Hepatocyte (in vitro differentiated cells): Measurements from ENCODE around the gene CENPB. TPM values are rescaled to one million over a fixed set of nuclear protein-coding genes. Genes with fewer than 3 reads are reported as not detected.
A peak's percentile ranks its signal among the peaks of the same experiment; 100 is the strongest.

Experiments
- DNase-seq: peaks from one replicate; pipeline ENCODE4 v3.0.0-alpha.2; 2016; ENCODE audit warnings: low spot score
- H2AFZ ChIP-seq: fragments of 200-600 bp; sonication (generic); 2 replicates; pipeline ENCODE4 v1.6.0; 2016; ENCODE audit warnings: antibody characterized with exemption, mild to moderate bottlenecking
- H3K27ac ChIP-seq: fragments of 200-600 bp; sonication (generic); 2 replicates; pipeline ENCODE4 v1.5.1; 2016; ENCODE audit warnings: mild to moderate bottlenecking
- H3K27me3 ChIP-seq: fragments of 200-600 bp; sonication (generic); 2 replicates; pipeline ENCODE4 v1.6.1; 2016
- H3K36me3 ChIP-seq: fragments of 200-600 bp; sonication (generic); replicated peaks from 2 replicates; pipeline ENCODE4 v1.5.1; 2016; ENCODE audit warnings: low read depth; ENCODE audit not compliant: insufficient read depth
- H3K4me1 ChIP-seq: fragments of 200-600 bp; sonication (generic); 2 replicates; pipeline ENCODE4 v1.5.1; 2016; ENCODE audit warnings: mild to moderate bottlenecking, moderate library complexity; ENCODE audit not compliant: insufficient read depth
- H3K4me2 ChIP-seq: fragments of 200-600 bp; sonication (generic); 2 replicates; pipeline ENCODE4 v1.6.0; 2016
- H3K4me3 ChIP-seq: fragments of 200-600 bp; sonication (generic); 2 replicates; pipeline ENCODE4 v1.5.1; 2016; ENCODE audit warnings: mild to moderate bottlenecking
- H3K79me2 ChIP-seq: fragments of 200-600 bp; sonication (generic); 2 replicates; pipeline ENCODE4 v1.6.0; 2017; ENCODE audit warnings: mild to moderate bottlenecking
- H3K9me2 ChIP-seq: fragments of 200-600 bp; sonication (generic); replicated peaks from 2 replicates; pipeline ENCODE4 v1.6.0; 2017; ENCODE audit warnings: mild to moderate bottlenecking; ENCODE audit not compliant: insufficient read depth
- H3K9me3 ChIP-seq: fragments of 200-600 bp; sonication (generic); 2 replicates; pipeline ENCODE4 v1.5.1; 2016; ENCODE audit warnings: low read depth, mild to moderate bottlenecking
- H4K20me1 ChIP-seq: fragments of 200-600 bp; sonication (generic); 2 replicates; pipeline ENCODE4 v1.6.0; 2016; ENCODE audit warnings: mild to moderate bottlenecking; ENCODE audit not compliant: insufficient read depth, poor library complexity, severe bottlenecking
- CTCF ChIP-seq: fragments of 200-600 bp; sonication (generic); IDR thresholded peaks from 2 replicates; pipeline ENCODE4 v1.5.1; 2016; ENCODE audit warnings: antibody characterized with exemption, mild to moderate bottlenecking; ENCODE audit not compliant: poor library complexity
- EZH2 ChIP-seq: fragments of 200-600 bp; sonication (generic); IDR thresholded peaks from 2 replicates; pipeline ENCODE4 v1.6.1; 2016; ENCODE audit warnings: antibody characterized with exemption, mild to moderate bottlenecking, borderline replicate concordance
- EZH2phosphoT487 ChIP-seq: fragments of 200-600 bp; sonication (generic); IDR thresholded peaks from one replicate; pipeline ENCODE4 v1.6.1; 2018; ENCODE audit warnings: antibody characterized with exemption, mild to moderate bottlenecking, low read depth, moderate library complexity; ENCODE audit not compliant: unreplicated experiment, severe bottlenecking
- WGBS: methylation state at CpG from one replicate; pipeline ENCODE4 v1.1.6; 2016; ENCODE audit warnings: low lambda C conversion rate; ENCODE audit errors: missing lambda C conversion rate; 5-methylcytosine and 5-hydroxymethylcytosine counted together
- polyA plus RNA-seq: library from polyadenylated mRNA; unstranded; fragments of >200 nt; fragmentation: Nextera tagmentation; extraction: Ambion mirVana; gene quantifications from 2 replicates; pipeline ENCODE4 v1.2.1, GENCODE V29; 2016
- total RNA-seq: library from RNA; depleted of rRNA; stranded (reverse); fragments of >200 nt; gene quantifications from 2 replicates; pipeline ENCODE4 v1.2.3, GENCODE V29; 2014

Gene CENPB
- total and polyA plus RNA-seq, 2 experiments from 2014 or later: 21.2 to 46.7 TPM

GRCh38 chr20:3775457-3776108 is 11.0 kb downstream of the CENPB start:
- Histone ChIP-seq H3K27me3 (peaks cover 12% of the 10 kb centered on the region), H3K4me3 (no peak overlapping the region), H3K4me2 (no peak overlapping the region), H3K79me2 (no peaks in the 10 kb centered on the region), H3K36me3 (no peaks in the 10 kb centered on the region), H3K27ac (no peak overlapping the region), H3K9me2 (no peaks in the 10 kb centered on the region), H3K4me1 (peaks cover 14% of the 10 kb centered on the region), H3K9me3 (no peaks in the 10 kb centered on the region), H2AFZ (no peak overlapping the region), H4K20me1 (no peaks in the 10 kb centered on the region)
- 84% methylated on average over 4 of the region's 4 CpGs for WGBS
- TF ChIP-seq EZH2phosphoT487: no peak
- no peak for TF ChIP-seq CTCF
- TF ChIP-seq EZH2: no peak
- DNase-seq: no peak

- TF ChIP-seq CTCF (no peak), EZH2 (no peak), EZH2phosphoT487 (no peak)
- no peak for DNase-seq
- no peaks in the 10 kb centered on the region for H3K79me2 ChIP-seq
- H3K9me3 ChIP-seq: no peaks in the 10 kb centered on the region
- no peak overlapping the region for H3K4me2 ChIP-seq
- H4K20me1 ChIP-seq: no peaks in the 10 kb centered on the region
- H3K4me1 ChIP-seq: peaks cover 13% of the 10 kb centered on the region
- H3K27ac ChIP-seq: no peak overlapping the region
- no peaks in the 10 kb centered on the region for H3K27me3 ChIP-seq
- H3K9me2 ChIP-seq: no peaks in the 10 kb centered on the region
- H2AFZ ChIP-seq: no peak overlapping the region
- no peak overlapping the region for H3K4me3 ChIP-seq
- H3K36me3 ChIP-seq: no peaks in the 10 kb centered on the region
- 82% methylated on average over 7 of the region's 7 CpGs for WGBS
Measured at GRCh38 chr20:3771552-3772058, 14.9 kb downstream of the CENPB start.

DNA sequence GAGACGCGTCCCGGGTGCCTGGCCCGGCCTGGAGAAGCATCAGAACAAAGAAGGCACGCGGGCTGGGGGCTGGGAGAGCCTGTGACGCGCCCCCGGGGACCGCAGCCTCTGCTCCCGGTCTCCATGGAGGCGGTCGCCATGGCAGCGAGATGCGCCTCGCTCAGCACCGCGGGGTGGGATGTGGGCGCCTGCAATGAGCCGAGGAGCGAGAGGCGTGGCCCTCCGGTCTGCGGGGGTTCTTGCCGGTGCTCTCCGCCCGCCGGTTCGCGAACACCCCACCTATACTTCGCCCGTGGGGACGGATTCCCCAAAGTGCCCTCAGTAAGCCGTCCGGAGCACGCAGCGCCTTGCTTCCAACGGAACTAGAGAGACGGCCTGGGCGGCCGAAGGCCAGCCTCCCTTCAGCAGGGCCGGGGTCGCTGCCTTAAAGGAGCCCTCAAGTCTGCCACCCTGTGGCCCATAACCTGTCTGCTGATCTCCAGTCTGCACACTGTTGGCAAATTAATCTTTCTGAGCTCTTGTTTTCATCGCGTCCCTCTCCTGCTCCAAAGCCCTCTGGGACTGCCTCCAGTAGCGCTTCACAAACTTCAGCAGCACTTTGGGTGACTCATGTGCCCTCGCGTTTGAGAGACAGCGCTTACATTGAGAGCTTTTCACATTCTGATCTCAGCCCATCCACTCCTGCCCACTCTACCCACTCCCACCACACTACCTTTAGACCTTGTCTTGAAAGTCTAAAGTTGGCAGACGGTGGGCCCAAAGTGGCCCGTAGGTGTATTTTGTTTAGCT is 18.0 kb downstream of the CENPB start:
- 3% methylated on average over 44 of the region's 51 CpGs for WGBS
- peaks cover 13% of the 10 kb centered on the region for H3K4me1 ChIP-seq

More for the DNA sequence above, 18.0 kb downstream of the CENPB start:
- H4K20me1 ChIP-seq: no peaks in the 10 kb centered on the region
- peak; percentile 87 for DNase-seq
- peak overlapping the region; percentile 80 for H3K4me2 ChIP-seq
- peak; percentile 64 for TF ChIP-seq CTCF
- no peak for TF ChIP-seq EZH2
- H3K36me3 ChIP-seq: no peaks in the 10 kb centered on the region
- H2AFZ ChIP-seq: peak overlapping the region; percentile 76
- no peaks in the 10 kb centered on the region for H3K9me3 ChIP-seq
- H3K9me2 ChIP-seq: no peaks in the 10 kb centered on the region
- peak overlapping the region; percentile 79 for H3K27ac ChIP-seq
- H3K27me3 ChIP-seq: no peaks in the 10 kb centered on the region
- peak overlapping the region; percentile 56 for H3K4me3 ChIP-seq
- H3K79me2 ChIP-seq: no peaks in the 10 kb centered on the region
